ENCODE data around the gene NDST1. TPM values are rescaled to one million over a fixed set of nuclear protein-coding genes. Genes with fewer than 3 reads are reported as not detected.
"Not testable (repeated sequence)": the region's sequence is repeated elsewhere in the genome, so short reads cannot be mapped to it uniquely, and the experiment has no call there.

Gene NDST1
- total RNA-seq, 1 experiment from 2014 or later, result 42.6 TPM

GRCh38 chr5:150516011-150516410 is 8.1 kb downstream of the NDST1 start:
- Histone ChIP-seq H3K36me3 (ENCODE audit: low read depth, low read length) (no peaks in the 10 kb centered on the region), H3K27me3 (ENCODE audit: low read length) (no peaks in the 10 kb centered on the region), H3K9me3 (ENCODE audit: low read length) (no peaks in the 10 kb centered on the region), H3K4me1 (ENCODE audit: insufficient read depth, low read length) (peaks cover 53% of the 10 kb centered on the region), H3K4me3 (ENCODE audit: low read length) (no peak overlapping the region), H3K9ac (ENCODE audit: low read length) (no peak overlapping the region), H3K79me2 (ENCODE audit: low read length) (peaks cover 93% of the 10 kb centered on the region), H2AFZ (ENCODE audit: low read length) (no peak overlapping the region), H3F3A (ENCODE audit: low read length, unreplicated experiment) (peaks cover 4% of the 10 kb centered on the region), H4K20me1 (ENCODE audit: low read length) (peaks cover 28% of the 10 kb centered on the region), H3K27ac (ENCODE audit: low read length) (no peak overlapping the region), H3K9me2 (replicated peaks; ENCODE audit: low read length) (no peaks in the 10 kb centered on the region), H3K4me2 (ENCODE audit: low read length) (no peak overlapping the region)
- DNase-seq (no peak), ATAC-seq (no peak)
- ChIA-PET CTCF (no interaction called here), POLR2A (ENCODE audit: unreplicated experiment) (no interaction called here)
- intact Hi-C loops (cut with micrococcal nuclease), result no loop called here
- no TSS peak for BruUV-seq (replicated peaks)
- TF ChIP-seq EZH2 (IDR thresholded peaks at IDR 0.05; ENCODE audit: low read length, unreplicated experiment) (no peak), EZH2phosphoT487 (IDR thresholded peaks at IDR 0.05; ENCODE audit: borderline replicate concordance, low read length) (no peak), CTCF (conservative IDR thresholded peaks at IDR 0.05; ENCODE audit: low read depth, low read length) (no peak)

DNA sequence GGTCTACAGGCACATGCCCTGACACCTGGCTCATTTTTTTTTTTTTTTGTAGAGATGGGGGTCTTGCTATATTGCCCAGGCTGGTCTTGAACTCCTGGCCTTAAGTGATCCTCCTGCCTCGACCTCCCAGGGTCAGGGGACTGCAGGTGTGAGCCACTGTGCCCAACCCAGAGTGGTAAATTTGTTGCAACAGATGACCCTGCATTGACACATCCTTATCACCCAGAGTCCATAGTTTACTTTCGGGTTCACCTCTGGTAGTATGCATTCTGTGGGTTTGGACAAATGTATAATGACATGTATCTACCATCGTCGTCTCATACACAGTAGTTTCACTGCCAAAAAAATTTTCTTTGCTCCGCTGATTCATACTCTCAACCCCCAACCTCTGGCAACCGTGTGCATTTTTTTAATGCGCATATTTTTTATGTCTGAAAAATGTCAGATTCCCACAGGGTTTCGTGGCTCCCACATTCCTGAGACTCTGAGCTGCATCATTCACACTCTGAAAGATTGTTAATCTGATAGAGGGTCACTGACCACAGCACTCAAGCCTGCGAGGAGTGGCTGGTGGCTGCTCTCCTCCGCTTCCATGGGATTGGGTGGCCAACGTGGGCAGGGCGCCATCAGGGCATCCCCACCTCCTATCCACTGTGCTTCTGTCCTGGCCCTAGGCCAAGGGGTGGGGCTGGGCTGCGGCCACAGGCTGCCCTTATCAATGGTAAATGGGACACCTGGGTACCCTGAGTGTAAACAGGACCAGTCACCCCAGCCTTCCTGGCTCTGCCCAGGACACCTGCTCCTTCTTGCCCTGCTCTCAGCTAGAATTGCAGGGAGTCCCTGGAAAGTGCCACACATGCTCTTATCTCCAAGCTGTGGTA is 9.6 kb downstream of the NDST1 start:
- no peaks in the 10 kb centered on the region for H3K9me3 ChIP-seq (ENCODE audit: low read length)
- H3K4me3 ChIP-seq (ENCODE audit: low read length), result peak overlapping the region; percentile 16; the same call in 1 of the 2 replicates
- H4K20me1 ChIP-seq (ENCODE audit: low read length), result peaks cover 23% of the 10 kb centered on the region; the same call in 1 of the 2 replicates
- peak overlapping the region; percentile 44 for H3K4me2 ChIP-seq (ENCODE audit: low read length)
- DNase-seq (peak; percentile 97), ATAC-seq (peak; percentile 83)
- no peaks in the 10 kb centered on the region for H3K9me2 ChIP-seq (replicated peaks; ENCODE audit: low read length)
- intact Hi-C loops (cut with micrococcal nuclease), result no loop called here
- H3K9ac ChIP-seq (ENCODE audit: low read length), result no peak overlapping the region; the same call in 1 of the 2 replicates
- H2AFZ ChIP-seq (ENCODE audit: low read length), result 0 out of 2 replicates have a peak overlapping the region, but pooled peaks have one; percentile 5
- H3K4me1 ChIP-seq (ENCODE audit: insufficient read depth, low read length), result peaks cover 38% of the 10 kb centered on the region
- BruUV-seq (replicated peaks), result no TSS peak
- no peaks in the 10 kb centered on the region for H3K27me3 ChIP-seq (ENCODE audit: low read length)
- H3K27ac ChIP-seq (ENCODE audit: low read length), result peak overlapping the region; percentile 53
- ChIA-PET CTCF (interaction anchor here (0.7 to 1.2 kb wide), 2 partner anchors 67 to 81 kb away, joined by 3 read pairs; no protein-coding TSS in a partner anchor), POLR2A (ENCODE audit: unreplicated experiment) (no interaction called here)
- H3K36me3 ChIP-seq (ENCODE audit: low read depth, low read length), result peaks cover 5% of the 10 kb centered on the region; the same call in 1 of the 2 replicates
- H3K79me2 ChIP-seq (ENCODE audit: low read length), result peaks cover 92% of the 10 kb centered on the region
- TF ChIP-seq CTCF (conservative IDR thresholded peaks at IDR 0.05; ENCODE audit: low read depth, low read length) (no peak), EZH2 (IDR thresholded peaks at IDR 0.05; ENCODE audit: low read length, unreplicated experiment) (no peak), EZH2phosphoT487 (IDR thresholded peaks at IDR 0.05; ENCODE audit: borderline replicate concordance, low read length) (no peak)
- peaks cover 4% of the 10 kb centered on the region for H3F3A ChIP-seq (ENCODE audit: low read length, unreplicated experiment)

DNA sequence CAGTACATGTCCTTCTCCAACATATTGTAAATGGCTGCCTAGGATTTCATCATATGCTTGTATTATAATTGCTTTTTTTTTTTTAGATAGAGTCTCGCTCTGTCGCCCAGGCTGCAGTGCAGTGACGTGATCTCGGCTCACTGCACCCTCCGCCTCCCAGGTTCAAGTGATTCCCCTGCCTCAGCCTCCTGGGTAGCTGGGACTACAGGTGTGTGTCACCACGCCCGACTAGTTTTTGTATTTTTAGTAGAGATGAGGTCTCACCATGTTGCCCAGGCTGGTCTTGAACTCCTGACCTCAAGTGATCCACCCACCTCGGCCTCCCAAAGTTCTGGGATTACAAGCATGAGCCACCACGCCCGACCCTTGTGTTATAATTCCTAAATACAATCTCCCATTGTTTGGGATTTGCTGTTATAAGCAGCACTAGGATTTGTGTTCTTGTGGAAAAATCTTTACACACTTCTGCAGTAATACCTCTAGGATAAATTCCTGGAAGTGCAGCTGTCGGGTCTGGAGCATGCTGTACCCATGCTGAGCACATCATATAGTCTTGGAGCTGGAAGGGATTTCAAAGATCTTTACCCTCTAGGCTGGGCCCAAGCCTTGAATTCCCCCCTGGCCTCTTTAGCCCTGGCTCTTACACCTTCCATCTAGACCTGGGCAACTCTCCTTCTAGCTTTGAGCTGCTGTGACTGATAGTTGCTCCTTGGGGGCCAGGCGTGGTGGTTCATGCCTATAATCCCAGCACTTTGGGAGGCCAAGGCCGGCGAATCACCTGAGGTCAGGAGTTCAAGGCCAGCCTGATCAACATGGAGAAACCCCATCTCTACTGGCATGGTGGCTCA is 11.0 kb downstream of the NDST1 start:
- peaks cover 88% of the 10 kb centered on the region for H3K79me2 ChIP-seq (ENCODE audit: low read length)
- H3K4me1 ChIP-seq (ENCODE audit: insufficient read depth, low read length), result peaks cover 35% of the 10 kb centered on the region
- H3K27me3 ChIP-seq (ENCODE audit: low read length); H3K9me2 ChIP-seq (replicated peaks; ENCODE audit: low read length); ATAC-seq; H2AFZ ChIP-seq (ENCODE audit: low read length); POLR2A ChIA-PET (ENCODE audit: unreplicated experiment); H3K27ac ChIP-seq (ENCODE audit: low read length); CTCF ChIA-PET; H3K4me2 ChIP-seq (ENCODE audit: low read length); H3K4me3 ChIP-seq (ENCODE audit: low read length); H3F3A ChIP-seq (ENCODE audit: low read length, unreplicated experiment); BruUV-seq (replicated peaks); H3K36me3 ChIP-seq (ENCODE audit: low read depth, low read length); H3K9me3 ChIP-seq (ENCODE audit: low read length); H3K9ac ChIP-seq (ENCODE audit: low read length); intact Hi-C loops (cut with micrococcal nuclease); DNase-seq: not testable (repeated sequence)
- H4K20me1 ChIP-seq (ENCODE audit: low read length), result peaks cover 23% of the 10 kb centered on the region; the same call in 1 of the 2 replicates
